DOHH2 (cell line): Measurements from ENCODE around the gene LILRA6.
A peak's percentile ranks its signal among the peaks of the same experiment; 100 is the strongest.

ENCODE experiments used
- H3F3A ChIP-seq: fragments of 200-600 bp; sonication (generic), shearing (Covaris generic); 2 replicates; pipeline ENCODE4 v1.6.0; 2016; ENCODE audit warnings: antibody characterized with exemption, mild to moderate bottlenecking; ENCODE audit not compliant: control insufficient read depth, insufficient read depth
- H3K27ac ChIP-seq: fragments of 200-600 bp; sonication (generic); 2 replicates; pipeline ENCODE4 v1.5.1; 2014; ENCODE audit warnings: low read depth, mild to moderate bottlenecking, low read length, moderate library complexity
- H3K27me3 ChIP-seq: fragments of 200-600 bp; sonication (generic); 2 replicates; pipeline ENCODE4 v1.6.1; 2014; ENCODE audit warnings: mild to moderate bottlenecking, low read length, mixed read lengths; ENCODE audit not compliant: control insufficient read depth
- H3K36me3 ChIP-seq: fragments of 200-600 bp; sonication (generic); 2 replicates; pipeline ENCODE4 v1.6.1; 2014; ENCODE audit warnings: mild to moderate bottlenecking, low read length, moderate library complexity, mixed read lengths; ENCODE audit not compliant: control insufficient read depth
- H3K4me1 ChIP-seq: fragments of 200-600 bp; sonication (generic); 2 replicates; pipeline ENCODE4 v1.6.1; 2014; ENCODE audit warnings: mild to moderate bottlenecking, low read length, mixed read lengths; ENCODE audit not compliant: control insufficient read depth
- H3K4me2 ChIP-seq: fragments of 200-600 bp; sonication (generic); 2 replicates; pipeline ENCODE4 v1.6.0; 2014; ENCODE audit warnings: mild to moderate bottlenecking, low read length, moderate library complexity
- H3K4me3 ChIP-seq: fragments of 200-600 bp; sonication (generic); 2 replicates; pipeline ENCODE4 v1.5.1; 2014; ENCODE audit warnings: mild to moderate bottlenecking, low read length, mixed read lengths
- H3K79me2 ChIP-seq: fragments of 200-600 bp; sonication (generic); 2 replicates; pipeline ENCODE4 v1.6.1; 2014; ENCODE audit warnings: mild to moderate bottlenecking, low read length, mixed read lengths; ENCODE audit not compliant: control insufficient read depth
- H3K9me2 ChIP-seq: fragments of 200-600 bp; sonication (generic); replicated peaks from 2 replicates; pipeline ENCODE4 v1.6.1; 2014; ENCODE audit warnings: mild to moderate bottlenecking, low read length, mixed read lengths; ENCODE audit not compliant: control insufficient read depth
- H3K9me3 ChIP-seq: fragments of 200-600 bp; sonication (generic); 2 replicates; pipeline ENCODE4 v1.6.1; 2014; ENCODE audit warnings: antibody characterized with exemption, low read length, mixed read lengths; ENCODE audit not compliant: control insufficient read depth, insufficient read depth
- H4K20me1 ChIP-seq: fragments of 200-600 bp; sonication (generic); 2 replicates; pipeline ENCODE4 v1.6.0; 2014; ENCODE audit warnings: low read depth, mild to moderate bottlenecking, antibody characterized with exemption, low read length, moderate library complexity; ENCODE audit not compliant: control insufficient read depth, insufficient read depth
- CTCF ChIP-seq: fragments of 200-600 bp; sonication (generic); IDR thresholded peaks from one replicate; pipeline ENCODE4 v1.5.1; 2014; ENCODE audit warnings: antibody characterized with exemption, mild to moderate bottlenecking, low read depth, low read length; ENCODE audit not compliant: poor library complexity, severe bottlenecking
- EZH2phosphoT487 ChIP-seq: fragments of 200-600 bp; sonication (generic); IDR thresholded peaks from 2 replicates; pipeline ENCODE4 v1.6.1; 2017; ENCODE audit warnings: borderline replicate concordance, mild to moderate bottlenecking, antibody characterized with exemption, low read length, moderate library complexity, mixed read lengths

Gene LILRA6

DNA sequence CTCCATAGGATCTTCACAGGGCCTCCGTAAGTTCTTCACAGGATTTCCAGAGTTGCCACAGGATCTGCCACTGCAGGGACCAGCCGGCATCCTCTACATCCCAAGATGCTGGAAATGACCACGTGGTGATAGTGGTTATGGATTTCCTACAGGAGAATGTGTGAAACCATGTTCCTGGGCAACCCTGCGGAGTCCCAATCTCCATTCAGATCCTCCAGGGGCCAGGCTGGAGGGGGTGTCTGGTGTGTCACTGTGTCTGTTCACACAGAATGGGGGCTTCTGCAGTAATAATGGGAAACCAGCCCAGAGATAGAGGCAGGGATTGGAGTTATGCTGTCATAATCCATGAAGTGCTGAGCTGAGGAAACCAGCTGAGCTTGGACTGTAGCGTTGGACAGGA, 8.6 kb downstream of the LILRA6 start:
- H3K36me3 ChIP-seq, result no peaks in the 10 kb centered on the region
- no peak overlapping the region for H3K4me3 ChIP-seq
- no peaks in the 10 kb centered on the region for H4K20me1 ChIP-seq
- H3K27me3 ChIP-seq, result peaks cover 52% of the 10 kb centered on the region
- H3K9me3 ChIP-seq, result no peaks in the 10 kb centered on the region; the same call in 1 of the 2 replicates
- H3K4me2 ChIP-seq, result no peak overlapping the region
- no peak overlapping the region for H3K27ac ChIP-seq
- H3K79me2 ChIP-seq, result no peaks in the 10 kb centered on the region
- H3F3A ChIP-seq, result no peaks in the 10 kb centered on the region
- no peaks in the 10 kb centered on the region for H3K4me1 ChIP-seq
- TF ChIP-seq EZH2phosphoT487 (no peak), CTCF (no peak)
- no peaks in the 10 kb centered on the region for H3K9me2 ChIP-seq

DNA sequence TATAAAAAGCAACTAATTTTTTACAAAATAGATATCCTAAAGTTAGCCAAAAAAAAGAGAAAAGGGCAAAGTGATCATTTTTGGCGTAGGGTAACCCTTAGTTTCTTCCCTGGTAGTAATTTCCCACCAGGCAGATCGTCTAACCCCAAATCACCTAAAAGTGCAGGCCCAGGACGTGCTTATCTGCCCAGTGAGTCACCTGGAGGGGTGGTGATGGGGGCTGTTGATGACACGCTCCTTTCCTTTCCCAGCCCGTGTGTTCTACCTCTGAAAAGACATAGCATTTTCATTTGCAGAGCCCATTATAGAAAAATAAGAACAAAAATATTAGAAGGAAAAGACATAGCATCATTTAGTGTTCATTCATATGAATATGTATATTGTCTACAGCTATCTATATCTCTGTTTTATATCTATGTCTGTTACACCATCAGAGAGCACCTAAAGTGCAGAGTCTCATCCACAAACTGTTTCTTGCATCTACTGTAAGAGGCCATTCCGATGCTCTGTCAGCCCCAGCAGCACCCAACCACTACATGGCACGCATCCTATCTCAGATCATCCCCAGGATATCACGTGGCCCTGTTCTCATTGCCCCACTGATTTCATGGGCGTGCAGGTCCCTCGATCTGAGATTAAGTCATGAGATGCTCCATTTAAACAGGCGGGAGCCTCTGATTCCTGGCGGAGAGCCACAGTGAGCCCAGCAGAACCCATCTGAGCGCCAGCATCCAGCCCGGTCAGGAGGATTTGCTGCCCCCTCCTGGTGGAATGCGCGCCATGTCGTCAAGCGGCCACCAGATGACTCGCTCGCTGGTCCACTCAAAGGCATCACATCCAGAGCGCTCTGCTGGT, 11.3 kb downstream of the LILRA6 start:
- H3K9me2 ChIP-seq, result no peaks in the 10 kb centered on the region
- no peak overlapping the region for H3K4me3 ChIP-seq
- H3K36me3 ChIP-seq, result no peaks in the 10 kb centered on the region
- H4K20me1 ChIP-seq, result no peaks in the 10 kb centered on the region
- H3K4me1 ChIP-seq, result no peaks in the 10 kb centered on the region
- no peak overlapping the region for H3K4me2 ChIP-seq
- peaks cover 39% of the 10 kb centered on the region for H3K27me3 ChIP-seq
- H3K27ac ChIP-seq, result no peak overlapping the region
- H3K9me3 ChIP-seq, result no peaks in the 10 kb centered on the region; the same call in 1 of the 2 replicates
- TF ChIP-seq EZH2phosphoT487, result no peak
- peak; percentile 100 for TF ChIP-seq CTCF
- H3F3A ChIP-seq, result no peaks in the 10 kb centered on the region
- H3K79me2 ChIP-seq, result no peaks in the 10 kb centered on the region

DNA sequence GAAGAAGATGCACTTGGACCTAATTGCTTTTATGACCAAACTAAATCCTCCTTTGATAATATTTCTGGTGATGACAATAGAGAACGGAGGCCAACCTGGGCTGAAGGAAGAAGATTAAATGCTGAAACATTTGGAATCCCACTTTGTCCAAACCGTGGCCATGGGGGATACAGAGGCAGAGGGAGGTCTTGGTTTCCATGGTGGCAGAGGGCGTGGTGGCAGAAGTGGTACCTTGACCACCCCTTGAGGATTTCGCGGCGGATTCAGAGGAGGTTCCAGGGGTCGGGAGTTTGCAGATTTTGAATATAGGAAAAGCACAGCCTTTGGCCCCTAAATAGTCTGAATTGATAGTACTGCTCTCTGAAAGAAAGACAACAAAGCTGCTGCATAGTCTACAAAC, 12.6 kb downstream of the LILRA6 start:
- TF ChIP-seq CTCF (no peak), EZH2phosphoT487 (no peak)
- H3K27me3 ChIP-seq, result peaks cover 29% of the 10 kb centered on the region
- H3K36me3 ChIP-seq, result no peaks in the 10 kb centered on the region
- H4K20me1 ChIP-seq, result no peaks in the 10 kb centered on the region
- no peak overlapping the region for H3K4me3 ChIP-seq
- no peaks in the 10 kb centered on the region for H3K9me2 ChIP-seq
- H3K9me3 ChIP-seq, result no peaks in the 10 kb centered on the region; the same call in 1 of the 2 replicates
- no peak overlapping the region for H3K4me2 ChIP-seq
- H3F3A ChIP-seq, result peaks cover 5% of the 10 kb centered on the region
- no peaks in the 10 kb centered on the region for H3K79me2 ChIP-seq
- H3K27ac ChIP-seq, result no peak overlapping the region
- H3K4me1 ChIP-seq, result no peaks in the 10 kb centered on the region
